ENCODE measurements around the gene FLRT1. TPM values are rescaled to one million over a fixed set of nuclear protein-coding genes. Genes with fewer than 3 reads are reported as not detected.

The FLRT1 gene
- polyA plus RNA-seq, 1 donor from 2014 or later: 2.6 TPM

DNA sequence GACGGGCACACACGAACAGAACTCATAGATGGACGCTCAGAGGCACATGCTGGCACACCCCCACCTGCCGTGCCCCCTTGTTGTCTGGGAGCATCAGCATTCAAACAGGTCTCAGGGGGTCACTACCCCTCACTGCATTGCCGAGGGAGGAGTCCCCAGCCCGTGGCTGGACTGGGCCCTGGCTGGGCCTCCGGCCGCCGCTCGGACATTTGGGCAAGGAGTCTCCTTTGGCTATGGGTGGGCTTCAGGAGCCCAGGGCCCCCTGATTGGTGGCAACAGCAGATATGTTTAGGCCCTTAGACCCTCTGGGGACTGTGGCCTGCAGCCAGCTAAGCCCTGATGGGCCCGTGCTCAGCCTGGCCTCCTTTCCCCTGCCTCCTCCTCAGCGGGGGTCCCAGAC is 41.9 kb downstream of the FLRT1 start:
- Histone ChIP-seq H4K20me1 (ENCODE audit: insufficient read depth) (no peaks in the 10 kb centered on the region), H3K36me3 (ENCODE audit: insufficient read depth, low read length) (no peaks in the 10 kb centered on the region), H3K27ac (ENCODE audit: low read length) (no peak overlapping the region), H3K4me2 (ENCODE audit: low read length) (no peak overlapping the region), H2AFZ (ENCODE audit: low read depth, low read length) (no peak overlapping the region), H3K9me3 (ENCODE audit: low read length) (no peaks in the 10 kb centered on the region), H3K4me3 (ENCODE audit: low read length) (no peak overlapping the region), H3K27me3 (ENCODE audit: insufficient read depth, low read depth, low read length) (no peaks in the 10 kb centered on the region), H3K79me2 (replicated peaks; ENCODE audit: insufficient read depth, low read length) (no peaks in the 10 kb centered on the region), H3K9me2 (ENCODE audit: insufficient read depth, low read length) (no peaks in the 10 kb centered on the region), H3F3A (ENCODE audit: insufficient read depth, low read length, poor library complexity, severe bottlenecking) (no peaks in the 10 kb centered on the region), H3K9ac (ENCODE audit: low read length) (peak overlapping the region; percentile 26)
- no peak for TF ChIP-seq RAD21 (conservative IDR thresholded peaks at IDR 0.05)
- TF ChIP-seq TAF1 (IDR thresholded peaks at IDR 0.05; ENCODE audit: low read depth): no peak
- no peak for TF ChIP-seq SMC3 (conservative IDR thresholded peaks at IDR 0.05; ENCODE audit: poor library complexity)
- TF ChIP-seq, protein P1, sequence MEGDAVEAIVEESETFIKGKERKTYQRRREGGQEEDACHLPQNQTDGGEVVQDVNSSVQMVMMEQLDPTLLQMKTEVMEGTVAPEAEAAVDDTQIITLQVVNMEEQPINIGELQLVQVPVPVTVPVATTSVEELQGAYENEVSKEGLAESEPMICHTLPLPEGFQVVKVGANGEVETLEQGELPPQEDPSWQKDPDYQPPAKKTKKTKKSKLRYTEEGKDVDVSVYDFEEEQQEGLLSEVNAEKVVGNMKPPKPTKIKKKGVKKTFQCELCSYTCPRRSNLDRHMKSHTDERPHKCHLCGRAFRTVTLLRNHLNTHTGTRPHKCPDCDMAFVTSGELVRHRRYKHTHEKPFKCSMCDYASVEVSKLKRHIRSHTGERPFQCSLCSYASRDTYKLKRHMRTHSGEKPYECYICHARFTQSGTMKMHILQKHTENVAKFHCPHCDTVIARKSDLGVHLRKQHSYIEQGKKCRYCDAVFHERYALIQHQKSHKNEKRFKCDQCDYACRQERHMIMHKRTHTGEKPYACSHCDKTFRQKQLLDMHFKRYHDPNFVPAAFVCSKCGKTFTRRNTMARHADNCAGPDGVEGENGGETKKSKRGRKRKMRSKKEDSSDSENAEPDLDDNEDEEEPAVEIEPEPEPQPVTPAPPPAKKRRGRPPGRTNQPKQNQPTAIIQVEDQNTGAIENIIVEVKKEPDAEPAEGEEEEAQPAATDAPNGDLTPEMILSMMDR (IDR thresholded peaks at IDR 0.05; ENCODE audit: poor library complexity, severe bottlenecking): no peak
- TF ChIP-seq EZH2 (IDR thresholded peaks at IDR 0.05; ENCODE audit: borderline replicate concordance, insufficient read depth, low read length, poor library complexity, severe bottlenecking): no peak
- TF ChIP-seq, protein P2, sequence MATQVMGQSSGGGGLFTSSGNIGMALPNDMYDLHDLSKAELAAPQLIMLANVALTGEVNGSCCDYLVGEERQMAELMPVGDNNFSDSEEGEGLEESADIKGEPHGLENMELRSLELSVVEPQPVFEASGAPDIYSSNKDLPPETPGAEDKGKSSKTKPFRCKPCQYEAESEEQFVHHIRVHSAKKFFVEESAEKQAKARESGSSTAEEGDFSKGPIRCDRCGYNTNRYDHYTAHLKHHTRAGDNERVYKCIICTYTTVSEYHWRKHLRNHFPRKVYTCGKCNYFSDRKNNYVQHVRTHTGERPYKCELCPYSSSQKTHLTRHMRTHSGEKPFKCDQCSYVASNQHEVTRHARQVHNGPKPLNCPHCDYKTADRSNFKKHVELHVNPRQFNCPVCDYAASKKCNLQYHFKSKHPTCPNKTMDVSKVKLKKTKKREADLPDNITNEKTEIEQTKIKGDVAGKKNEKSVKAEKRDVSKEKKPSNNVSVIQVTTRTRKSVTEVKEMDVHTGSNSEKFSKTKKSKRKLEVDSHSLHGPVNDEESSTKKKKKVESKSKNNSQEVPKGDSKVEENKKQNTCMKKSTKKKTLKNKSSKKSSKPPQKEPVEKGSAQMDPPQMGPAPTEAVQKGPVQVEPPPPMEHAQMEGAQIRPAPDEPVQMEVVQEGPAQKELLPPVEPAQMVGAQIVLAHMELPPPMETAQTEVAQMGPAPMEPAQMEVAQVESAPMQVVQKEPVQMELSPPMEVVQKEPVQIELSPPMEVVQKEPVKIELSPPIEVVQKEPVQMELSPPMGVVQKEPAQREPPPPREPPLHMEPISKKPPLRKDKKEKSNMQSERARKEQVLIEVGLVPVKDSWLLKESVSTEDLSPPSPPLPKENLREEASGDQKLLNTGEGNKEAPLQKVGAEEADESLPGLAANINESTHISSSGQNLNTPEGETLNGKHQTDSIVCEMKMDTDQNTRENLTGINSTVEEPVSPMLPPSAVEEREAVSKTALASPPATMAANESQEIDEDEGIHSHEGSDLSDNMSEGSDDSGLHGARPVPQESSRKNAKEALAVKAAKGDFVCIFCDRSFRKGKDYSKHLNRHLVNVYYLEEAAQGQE (IDR thresholded peaks at IDR 0.05; ENCODE audit: borderline replicate concordance): no peak
- TF ChIP-seq EP300 (conservative IDR thresholded peaks at IDR 0.05; ENCODE audit: poor library complexity, severe bottlenecking): no peak
- TF ChIP-seq POLR2AphosphoS5 (IDR thresholded peaks at IDR 0.05): no peak
- no peak for TF ChIP-seq MXI1 (conservative IDR thresholded peaks at IDR 0.05; ENCODE audit: poor library complexity, severe bottlenecking)

DNA sequence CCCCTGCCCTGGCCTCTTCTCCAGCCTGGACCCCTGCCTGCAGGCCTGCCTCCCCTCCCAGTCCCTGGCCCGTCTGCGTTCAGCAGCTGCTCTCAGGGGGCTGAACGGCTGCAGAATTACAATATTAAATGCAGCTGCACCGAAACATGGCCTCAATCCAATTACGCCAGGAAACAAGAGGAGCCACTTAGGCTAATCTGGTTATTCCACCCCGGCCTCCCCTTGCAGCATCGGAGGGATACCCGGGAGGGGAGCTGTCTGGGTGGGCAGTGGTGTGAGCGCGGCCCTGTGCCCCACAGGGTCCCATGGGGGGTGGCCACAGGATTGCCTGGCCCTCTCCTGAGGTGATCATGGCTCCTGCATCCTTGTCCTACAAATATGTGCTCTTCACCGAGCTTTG is 42.6 kb downstream of the FLRT1 start:
- H3K9me2 ChIP-seq (ENCODE audit: insufficient read depth, low read length): no peaks in the 10 kb centered on the region
- no peaks in the 10 kb centered on the region for H3K9me3 ChIP-seq (ENCODE audit: low read length)
- no peak overlapping the region for H2AFZ ChIP-seq (ENCODE audit: low read depth, low read length)
- TF ChIP-seq, protein P2 (IDR thresholded peaks at IDR 0.05; ENCODE audit: borderline replicate concordance): no peak
- no peaks in the 10 kb centered on the region for H3F3A ChIP-seq (ENCODE audit: insufficient read depth, low read length, poor library complexity, severe bottlenecking)
- no peaks in the 10 kb centered on the region for H3K79me2 ChIP-seq (replicated peaks; ENCODE audit: insufficient read depth, low read length)
- H3K36me3 ChIP-seq (ENCODE audit: insufficient read depth, low read length): no peaks in the 10 kb centered on the region
- no peak overlapping the region for H3K27ac ChIP-seq (ENCODE audit: low read length)
- no peak overlapping the region for H3K4me3 ChIP-seq (ENCODE audit: low read length)
- H3K27me3 ChIP-seq (ENCODE audit: insufficient read depth, low read depth, low read length): no peaks in the 10 kb centered on the region
- H3K4me2 ChIP-seq (ENCODE audit: low read length): no peak overlapping the region
- no peaks in the 10 kb centered on the region for H4K20me1 ChIP-seq (ENCODE audit: insufficient read depth)
- H3K9ac ChIP-seq (ENCODE audit: low read length): peak overlapping the region; percentile 26

Measured in neural cell (in vitro differentiated cells).